GM13976 (cell line): ENCODE measurements around the gene NGF.
A peak's percentile ranks its signal among the peaks of the same experiment; 100 is the strongest.

Experiments
- DNase-seq: peaks from one replicate; pipeline ENCODE4 v3.0.0; 2012; ENCODE audit warnings: low spot score
- in situ Hi-C: fragments of 300-500 bp; cut with MboI; formaldehyde crosslinking; loops from one replicate; pipeline ENCODE4 v1.12.0; 2022; ENCODE audit warnings: low sequenced_read_pairs, mixed read lengths, inconsistent platforms; ENCODE audit not compliant: unreplicated experiment
- TF ChIP-seq, protein P1 (sequence below): IDR thresholded peaks from 2 replicates; pipeline ENCODE4 v1.5.1; 2012; ENCODE audit warnings: borderline replicate concordance, mild to moderate bottlenecking; ENCODE audit not compliant: insufficient read depth; ENCODE audit errors: extremely low read depth, missing control alignments, control extremely low read depth

Gene NGF

DNA sequence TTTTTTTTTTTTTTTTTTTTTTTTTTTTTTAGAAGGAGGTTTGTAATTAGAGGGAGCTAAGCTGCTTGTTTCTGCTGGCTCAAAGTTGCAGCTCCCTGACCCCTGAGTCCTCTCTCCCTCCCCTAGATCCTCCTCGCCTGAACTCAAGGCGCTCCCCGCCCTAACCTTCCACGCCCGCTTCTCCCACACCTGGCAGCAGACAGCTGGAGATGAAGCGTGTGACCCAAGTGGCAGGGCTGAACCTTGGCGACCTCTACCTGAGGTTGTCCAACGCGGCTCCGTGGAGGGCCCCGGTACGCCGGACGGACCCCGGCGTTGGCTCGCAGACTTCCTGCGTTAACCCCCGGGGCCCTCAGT, 795 bp downstream of the NGF start:
- in situ Hi-C loops, result no loop called here
- peak; percentile 24 for DNase-seq
- TF ChIP-seq, protein P1, sequence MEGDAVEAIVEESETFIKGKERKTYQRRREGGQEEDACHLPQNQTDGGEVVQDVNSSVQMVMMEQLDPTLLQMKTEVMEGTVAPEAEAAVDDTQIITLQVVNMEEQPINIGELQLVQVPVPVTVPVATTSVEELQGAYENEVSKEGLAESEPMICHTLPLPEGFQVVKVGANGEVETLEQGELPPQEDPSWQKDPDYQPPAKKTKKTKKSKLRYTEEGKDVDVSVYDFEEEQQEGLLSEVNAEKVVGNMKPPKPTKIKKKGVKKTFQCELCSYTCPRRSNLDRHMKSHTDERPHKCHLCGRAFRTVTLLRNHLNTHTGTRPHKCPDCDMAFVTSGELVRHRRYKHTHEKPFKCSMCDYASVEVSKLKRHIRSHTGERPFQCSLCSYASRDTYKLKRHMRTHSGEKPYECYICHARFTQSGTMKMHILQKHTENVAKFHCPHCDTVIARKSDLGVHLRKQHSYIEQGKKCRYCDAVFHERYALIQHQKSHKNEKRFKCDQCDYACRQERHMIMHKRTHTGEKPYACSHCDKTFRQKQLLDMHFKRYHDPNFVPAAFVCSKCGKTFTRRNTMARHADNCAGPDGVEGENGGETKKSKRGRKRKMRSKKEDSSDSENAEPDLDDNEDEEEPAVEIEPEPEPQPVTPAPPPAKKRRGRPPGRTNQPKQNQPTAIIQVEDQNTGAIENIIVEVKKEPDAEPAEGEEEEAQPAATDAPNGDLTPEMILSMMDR, result no peak

DNA sequence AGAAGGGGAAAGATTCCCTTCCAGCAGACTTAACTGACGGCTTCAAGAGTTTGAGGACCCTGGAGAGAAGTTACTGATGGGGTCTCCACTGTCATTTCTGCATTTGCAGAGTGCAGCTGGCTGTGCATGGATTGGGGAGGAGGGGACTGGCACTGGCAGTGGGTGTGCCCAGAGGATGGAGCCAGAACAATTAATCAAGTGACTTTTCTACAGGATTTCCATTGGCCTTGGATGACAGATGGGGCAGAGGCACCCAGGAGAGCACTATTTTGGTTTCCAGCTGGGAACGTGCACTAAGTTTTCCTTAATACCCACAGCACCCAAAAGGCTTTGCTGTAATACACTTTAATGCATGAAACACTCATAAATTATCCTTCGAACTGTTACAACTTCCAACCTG, 1.3 kb downstream of the NGF start:
- no peak for DNase-seq
- in situ Hi-C loops, result no loop called here
- TF ChIP-seq, protein P1, result no peak

- TF ChIP-seq, protein P1, result no peak
- no peak for DNase-seq
- in situ Hi-C loops, result no loop called here
Observed at GRCh38 chr1:115332813-115333608, 5.0 kb downstream of the NGF start.

- in situ Hi-C loops, result no loop called here
- TF ChIP-seq, protein P1, result no peak
- no peak for DNase-seq
Observed at GRCh38 chr1:115331558-115332331, 6.3 kb downstream of the NGF start.

GRCh38 chr1:115330480-115331013, 7.5 kb downstream of the NGF start:
- TF ChIP-seq, protein P1, result no peak
- DNase-seq, result no peak
- in situ Hi-C loops, result no loop called here

- in situ Hi-C loops, result no loop called here
- TF ChIP-seq, protein P1, result no peak
- DNase-seq, result no peak
Observed at GRCh38 chr1:115329965-115330364, 8.1 kb downstream of the NGF start.
